HUES6 (cell line): ENCODE measurements around the gene GAST.
"Not testable (repeated sequence)": the region's sequence is repeated elsewhere in the genome, so short reads cannot be mapped to it uniquely, and the experiment has no call there.

Source experiments
- H3K27ac ChIP-seq: 2 replicates; pipeline ENCODE4 v1.7.0; 2013; ENCODE audit warnings: low read depth, mild to moderate bottlenecking, low read length, inconsistent platforms
- H3K27me3 ChIP-seq: 2 replicates; pipeline ENCODE4 v1.6.1; 2013; ENCODE audit warnings: low read length; ENCODE audit not compliant: control insufficient read depth, insufficient read depth
- H3K36me3 ChIP-seq: 2 replicates; pipeline ENCODE4 v1.6.1; 2013; ENCODE audit warnings: low read length; ENCODE audit not compliant: control insufficient read depth, insufficient read depth
- H3K4me1 ChIP-seq: 2 replicates; pipeline ENCODE4 v1.6.1; 2013; ENCODE audit warnings: low read length; ENCODE audit not compliant: control insufficient read depth, insufficient read depth
- H3K4me3 ChIP-seq: 2 replicates; pipeline ENCODE4 v1.5.1; 2013; ENCODE audit warnings: low read depth, low read length
- H3K9ac ChIP-seq: one replicate; pipeline ENCODE4 v1.6.1; 2013; ENCODE audit warnings: mild to moderate bottlenecking, low read length
- H3K9me3 ChIP-seq: 2 replicates; pipeline ENCODE4 v1.6.1; 2013; ENCODE audit warnings: low read depth, low read length; ENCODE audit not compliant: control insufficient read depth, insufficient read depth

GAST gene

DNA sequence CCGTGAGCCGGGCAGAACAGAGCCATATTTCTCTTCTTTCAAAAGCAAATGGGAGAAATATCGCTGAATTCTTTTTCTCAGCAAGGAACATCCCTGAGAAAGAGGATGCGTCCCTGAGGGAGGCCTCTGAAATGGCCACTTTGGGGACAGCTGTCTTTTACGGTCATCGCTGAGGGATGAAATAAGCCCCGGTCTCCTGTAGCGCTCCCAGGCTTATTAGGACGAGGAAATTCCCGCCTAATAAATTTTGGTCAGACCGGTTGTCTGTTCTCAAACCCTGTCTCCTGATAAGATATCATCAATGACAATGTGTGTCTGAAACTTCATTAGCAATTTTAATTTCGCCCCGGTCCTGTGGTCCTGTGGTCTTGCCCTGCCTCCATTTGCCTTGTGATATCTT, 26.4 kb upstream of the GAST start:
- not testable (repeated sequence) for H3K4me1 ChIP-seq, H3K27me3 ChIP-seq, H3K4me3 ChIP-seq, H3K27ac ChIP-seq, H3K9me3 ChIP-seq, H3K9ac ChIP-seq
- peaks cover 15% of the 10 kb centered on the region for H3K36me3 ChIP-seq

DNA sequence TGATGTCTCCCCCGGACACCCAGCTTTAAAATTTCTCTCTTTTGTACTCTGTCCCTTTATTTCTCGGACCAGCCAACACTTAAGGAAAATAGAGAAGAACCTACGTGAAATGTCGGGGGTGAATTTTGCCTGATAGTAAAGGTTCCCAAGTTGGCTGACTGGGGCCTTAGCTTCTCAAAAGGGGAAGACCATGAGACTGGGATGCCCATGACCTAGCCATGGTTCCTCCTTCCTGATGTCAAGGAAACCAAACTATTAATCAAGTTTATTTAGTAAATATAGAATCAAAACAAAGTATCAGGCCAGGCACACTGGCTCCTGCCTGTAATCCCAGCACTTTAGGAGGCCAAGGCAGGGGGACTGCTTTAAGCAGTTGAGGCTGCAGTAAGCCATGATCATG, 25.9 kb upstream of the GAST start:
- Histone ChIP-seq H3K9ac (no peak overlapping the region), H3K27me3 (no peaks in the 10 kb centered on the region), H3K27ac (no peak overlapping the region), H3K9me3 (peaks cover 3% of the 10 kb centered on the region; the same call in 1 of the 2 replicates), H3K4me1 (peaks cover 9% of the 10 kb centered on the region), H3K4me3 (no peak overlapping the region), H3K36me3 (peaks cover 20% of the 10 kb centered on the region)

DNA sequence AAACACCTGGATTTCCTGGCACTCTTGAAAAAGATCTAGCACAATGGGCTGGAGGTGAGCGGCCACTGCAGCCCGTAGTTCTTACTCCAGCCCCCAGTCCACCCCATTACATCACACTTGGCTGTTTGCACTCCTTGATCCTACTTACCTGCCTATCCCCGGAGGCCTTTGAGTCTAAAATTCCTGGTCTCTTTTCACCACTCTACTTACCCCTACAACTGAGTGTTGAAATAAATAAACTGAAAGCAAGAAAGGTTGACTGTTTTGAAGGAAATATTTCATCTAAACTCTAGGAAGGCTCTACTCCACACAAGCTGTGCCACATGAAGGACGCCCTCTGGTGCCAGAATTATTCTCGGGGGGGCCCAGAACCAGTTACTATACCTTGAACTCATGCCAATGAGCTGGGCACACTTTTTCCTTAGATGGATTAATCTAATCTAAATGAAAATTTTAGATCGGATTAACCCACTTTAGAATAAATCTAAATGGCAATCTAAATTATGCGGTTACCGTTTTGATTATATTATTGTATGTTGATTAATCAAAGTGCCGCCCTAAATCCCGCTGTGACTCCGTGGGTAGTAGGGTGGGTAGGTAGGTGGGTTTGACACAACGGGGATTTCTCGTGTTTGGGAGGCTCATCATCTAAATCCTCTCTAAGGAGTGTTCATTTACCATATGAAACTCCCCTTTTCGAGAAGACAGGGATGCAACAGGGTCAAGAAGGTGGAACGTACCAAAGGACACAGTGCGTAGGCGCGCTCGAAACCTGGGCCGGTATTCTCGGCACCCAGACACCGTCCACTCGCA, 24.1 kb upstream of the GAST start:
- Histone ChIP-seq H3K36me3 (peaks cover 37% of the 10 kb centered on the region), H3K4me3 (peak overlapping the region; percentile 89), H3K4me1 (peaks cover 9% of the 10 kb centered on the region), H3K27me3 (no peaks in the 10 kb centered on the region), H3K9me3 (peaks cover 3% of the 10 kb centered on the region; the same call in 1 of the 2 replicates), H3K27ac (no peak overlapping the region), H3K9ac (peak overlapping the region; percentile 26)

DNA sequence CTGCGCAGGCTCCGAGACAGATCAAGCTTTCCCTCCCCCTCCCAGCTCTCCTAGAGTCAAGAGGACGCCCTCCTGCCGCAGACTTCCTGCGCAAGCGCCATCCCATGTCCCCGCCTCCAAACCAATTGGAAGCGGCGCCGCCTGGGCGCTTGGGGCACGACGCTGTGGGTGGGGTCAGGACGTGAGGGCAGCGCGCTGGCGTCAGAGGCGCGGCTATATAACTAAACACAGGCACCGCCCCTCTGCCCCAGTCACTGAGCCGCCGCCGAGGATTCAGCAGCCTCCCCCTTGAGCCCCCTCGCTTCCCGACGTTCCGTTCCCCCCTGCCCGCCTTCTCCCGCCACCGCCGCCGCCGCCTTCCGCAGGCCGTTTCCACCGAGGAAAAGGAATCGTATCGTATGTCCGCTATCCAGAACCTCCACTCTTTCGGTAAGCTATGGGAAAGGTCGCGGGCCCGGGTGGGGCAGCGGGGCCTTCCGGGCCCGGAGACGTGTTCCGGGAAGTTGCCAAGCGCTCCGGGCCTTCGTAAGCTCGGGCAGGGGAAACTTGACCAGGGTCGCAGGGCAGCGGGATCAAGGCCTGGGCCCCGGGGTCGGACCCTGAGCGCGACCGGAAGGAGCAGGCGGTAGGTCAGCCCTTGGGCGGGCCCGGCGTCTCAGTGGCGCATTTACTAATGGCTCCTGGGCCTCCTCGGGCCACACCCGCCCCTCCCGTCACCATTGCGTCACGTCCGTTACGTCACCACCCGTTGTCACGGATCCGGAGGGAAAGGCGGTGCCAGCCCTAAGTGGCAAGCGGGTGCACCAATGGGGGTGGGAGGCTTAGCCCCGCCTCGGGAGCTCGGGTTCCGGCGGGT, 23.3 kb upstream of the GAST start, which contains the start of gene EIF1:
TSS of gene EIF1 (plus strand) at position 245 of the 856 bp plus-strand sequence. CDS start at position 399, 154 bp downstream.
- H3K27me3 ChIP-seq: no peaks in the 10 kb centered on the region
- H3K9ac ChIP-seq: peak within 1 kb of the TSS; percentile 98
- H3K27ac ChIP-seq: peak within 1 kb of the TSS; percentile 95
- H3K4me3 ChIP-seq: peak within 1 kb of the TSS; percentile 89
- H3K9me3 ChIP-seq: peaks cover 3% of the 10 kb centered on the region; the same call in 1 of the 2 replicates
- H3K36me3 ChIP-seq: peaks cover 45% of the 10 kb centered on the region
- H3K4me1 ChIP-seq: peaks cover 9% of the 10 kb centered on the region

DNA sequence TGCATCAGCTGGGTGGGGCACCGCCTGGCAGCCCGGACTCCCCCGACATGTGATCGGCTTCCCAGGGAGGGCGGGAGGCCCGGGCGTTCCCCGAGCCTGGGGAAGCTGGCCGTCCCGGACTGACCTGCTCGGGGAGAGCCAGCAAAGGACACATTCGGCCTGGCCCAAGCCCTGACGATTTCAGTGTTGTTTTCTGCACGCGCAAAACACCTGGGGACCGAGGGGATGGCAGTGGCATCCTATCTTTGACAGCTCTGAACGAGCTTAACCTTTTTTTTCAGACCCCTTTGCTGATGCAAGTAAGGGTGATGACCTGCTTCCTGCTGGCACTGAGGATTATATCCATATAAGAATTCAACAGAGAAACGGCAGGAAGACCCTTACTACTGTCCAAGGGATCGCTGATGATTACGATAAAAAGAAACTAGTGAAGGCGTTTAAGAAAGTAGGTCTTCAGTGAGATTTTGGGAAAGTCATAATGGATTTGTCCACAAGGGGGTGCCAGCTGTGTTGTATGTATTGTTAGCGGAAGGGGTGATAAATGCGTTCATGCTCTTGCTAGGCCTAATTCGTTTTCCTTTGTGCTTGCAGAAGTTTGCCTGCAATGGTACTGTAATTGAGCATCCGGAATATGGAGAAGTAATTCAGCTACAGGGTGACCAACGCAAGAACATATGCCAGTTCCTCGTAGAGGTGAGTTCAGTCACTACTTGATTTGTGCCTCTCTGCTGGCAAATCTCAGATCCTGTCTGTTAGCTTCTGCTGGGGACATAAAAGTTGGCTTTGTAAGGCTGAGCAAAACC, 22.4 kb upstream of the GAST start:
- H3K9ac ChIP-seq: peak overlapping the region; percentile 98
- peak overlapping the region; percentile 95 for H3K27ac ChIP-seq
- no peaks in the 10 kb centered on the region for H3K27me3 ChIP-seq
- H3K4me3 ChIP-seq: peak overlapping the region; percentile 89
- peaks cover 9% of the 10 kb centered on the region for H3K4me1 ChIP-seq
- H3K9me3 ChIP-seq: peaks cover 3% of the 10 kb centered on the region; the same call in 1 of the 2 replicates
- peaks cover 48% of the 10 kb centered on the region for H3K36me3 ChIP-seq

DNA sequence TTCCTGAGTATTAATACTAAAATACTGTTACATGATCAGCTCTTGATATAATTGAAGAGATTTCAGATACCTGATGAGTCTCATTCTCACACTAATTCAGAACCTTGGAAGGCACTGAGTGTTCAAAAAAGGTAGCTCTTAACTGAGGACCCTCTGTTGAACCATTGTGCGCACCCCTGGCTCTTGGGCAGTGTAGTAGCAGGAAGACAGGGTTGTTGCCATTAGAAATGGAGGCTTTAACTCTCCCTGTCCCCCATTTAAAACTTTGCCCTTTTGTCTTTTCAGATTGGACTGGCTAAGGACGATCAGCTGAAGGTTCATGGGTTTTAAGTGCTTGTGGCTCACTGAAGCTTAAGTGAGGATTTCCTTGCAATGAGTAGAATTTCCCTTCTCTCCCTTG, 21.6 kb upstream of the GAST start:
- Histone ChIP-seq H3K4me3 (peak overlapping the region; percentile 89), H3K4me1 (peaks cover 9% of the 10 kb centered on the region), H3K9ac (no peak overlapping the region), H3K9me3 (no peaks in the 10 kb centered on the region), H3K27ac (peak overlapping the region; percentile 95; the same call in 1 of the 2 replicates), H3K36me3 (peaks cover 54% of the 10 kb centered on the region), H3K27me3 (no peaks in the 10 kb centered on the region)

DNA sequence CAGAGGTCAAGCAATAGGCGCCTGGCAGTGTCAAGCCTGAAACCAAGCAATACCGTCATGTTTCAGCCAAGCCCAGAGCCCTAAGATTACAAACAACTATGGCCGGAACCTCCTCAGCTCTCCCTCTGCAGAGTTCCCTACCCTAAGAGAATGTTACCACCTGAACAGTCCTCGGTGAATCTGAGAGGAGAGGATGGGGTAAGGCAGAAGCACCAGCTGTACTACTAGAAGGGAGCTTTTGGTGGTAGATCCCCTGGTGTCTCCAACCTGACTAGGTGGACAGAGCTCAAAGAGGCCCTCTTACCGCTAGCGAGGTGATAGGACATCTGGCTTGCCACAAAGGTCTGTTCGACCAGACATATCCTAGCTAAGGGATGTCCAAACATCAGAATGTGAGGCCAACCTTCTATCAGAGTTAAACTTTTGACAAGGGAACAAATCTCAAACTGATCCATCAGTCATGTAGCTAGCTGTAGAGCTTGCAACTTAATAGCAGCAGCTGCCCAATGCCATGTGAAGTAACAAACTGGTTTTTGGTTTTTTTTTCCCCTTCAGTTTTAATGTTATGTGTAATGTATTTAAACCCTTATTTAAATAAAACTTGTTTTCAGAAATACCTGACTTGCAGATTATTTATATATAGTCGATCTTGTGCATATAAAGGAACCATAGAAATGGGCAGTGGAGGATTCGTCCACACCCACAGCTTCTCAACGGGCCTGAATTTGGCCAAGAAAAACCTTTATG, 20.9 kb upstream of the GAST start:
- Histone ChIP-seq H3K4me3 (no peak overlapping the region), H3K27me3 (no peaks in the 10 kb centered on the region), H3K9ac (no peak overlapping the region), H3K27ac (no peak overlapping the region), H3K9me3 (no peaks in the 10 kb centered on the region), H3K4me1 (peaks cover 9% of the 10 kb centered on the region), H3K36me3 (peaks cover 54% of the 10 kb centered on the region)

DNA sequence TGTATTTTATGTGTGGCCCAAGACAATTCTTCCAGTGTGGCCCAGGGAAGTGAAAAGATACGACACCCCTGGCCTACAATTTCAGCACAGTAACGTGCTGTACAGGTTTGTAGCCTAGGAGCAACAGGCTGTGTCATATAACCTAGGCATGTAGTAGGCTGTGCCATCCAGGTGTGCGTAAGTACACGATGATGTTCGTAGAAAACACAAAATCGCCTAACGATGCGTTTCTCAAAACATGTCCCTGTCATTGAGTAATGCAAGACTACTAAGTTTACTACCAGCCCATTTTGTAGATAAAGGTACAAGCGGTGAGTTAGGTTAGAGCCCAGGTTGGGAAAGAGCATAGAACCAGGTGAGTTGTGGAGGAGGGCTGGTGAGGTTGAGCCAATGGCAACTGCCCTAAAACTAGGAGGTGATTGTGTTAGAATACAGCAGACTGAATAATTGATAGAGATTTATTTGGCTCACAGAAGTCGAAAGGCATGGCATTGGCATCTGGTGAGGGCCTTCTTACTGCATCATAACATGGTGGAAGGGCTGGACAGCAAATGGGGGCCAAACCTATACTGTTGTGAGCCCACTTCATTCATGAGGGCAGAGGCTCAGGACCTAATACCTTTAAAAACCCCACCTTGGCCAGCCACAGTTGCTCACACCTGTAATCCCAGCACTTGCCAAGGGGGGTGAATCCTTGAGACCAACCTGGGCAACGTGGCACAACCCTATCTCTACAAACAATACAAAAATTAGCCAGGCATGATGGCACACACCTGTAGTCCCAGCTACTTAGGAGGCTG, 19.2 kb upstream of the GAST start:
- H3K36me3 ChIP-seq: peaks cover 54% of the 10 kb centered on the region
- no peaks in the 10 kb centered on the region for H3K27me3 ChIP-seq
- H3K27ac ChIP-seq: no peak overlapping the region
- peaks cover 7% of the 10 kb centered on the region for H3K4me1 ChIP-seq
- no peak overlapping the region for H3K4me3 ChIP-seq
- no peak overlapping the region for H3K9ac ChIP-seq
- no peaks in the 10 kb centered on the region for H3K9me3 ChIP-seq

DNA sequence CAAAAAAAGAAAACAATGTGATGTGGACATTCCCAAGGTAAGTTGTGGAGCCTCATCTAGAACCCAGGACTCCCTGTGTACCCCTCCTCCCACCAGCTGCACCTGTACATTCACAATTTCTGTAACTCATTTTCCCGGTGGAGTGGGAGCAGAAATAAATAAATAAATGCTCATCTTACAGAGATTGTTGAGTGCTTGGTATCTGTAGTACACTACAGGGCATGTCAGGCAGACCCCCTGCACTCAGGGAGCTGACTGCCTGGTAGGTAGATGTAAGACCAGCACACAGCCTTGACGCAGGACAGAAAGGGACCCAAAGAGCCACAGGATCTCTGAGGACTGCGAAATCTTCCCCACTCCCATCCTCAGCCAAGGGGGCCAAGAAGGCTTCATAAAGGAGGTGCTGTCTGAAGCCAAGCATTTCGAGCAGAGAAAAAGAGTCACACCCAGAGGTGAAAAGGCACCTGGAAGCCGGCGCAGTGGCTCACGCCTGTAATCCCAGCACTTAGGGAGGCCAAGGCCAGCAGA, 16.9 kb upstream of the GAST start:
- Histone ChIP-seq H3K4me1 (peaks cover 3% of the 10 kb centered on the region; the same call in 1 of the 2 replicates), H3K9me3 (no peaks in the 10 kb centered on the region), H3K36me3 (peaks cover 45% of the 10 kb centered on the region), H3K4me3 (no peak overlapping the region), H3K27me3 (no peaks in the 10 kb centered on the region), H3K27ac (no peak overlapping the region), H3K9ac (no peak overlapping the region)
